Measurements from ENCODE around the gene SPTSSA.

- TF ChIP-seq POLR2AphosphoS5 (IDR thresholded peaks at IDR 0.05) (no peak), POLR2A (IDR thresholded peaks at IDR 0.05) (no peak), CTCF (IDR thresholded peaks at IDR 0.05) (no peak)
Measured at GRCh38 chr14:34387974-34388516, 74.0 kb downstream of the SPTSSA start.
